GM23338 (cell line): Measurements from ENCODE around the gene TBCD. TPM values are rescaled to one million over a fixed set of nuclear protein-coding genes. Genes with fewer than 3 reads are reported as not detected.
A peak's percentile ranks its signal among the peaks of the same experiment; 100 is the strongest.

Source experiments
- ATAC-seq: fragments of 200-7000 bp; cut with Tn5 transposase; 3 replicates; pipeline ENCODE4 v1.9.1; 2020
- DNase-seq: peaks from one replicate; pipeline ENCODE4 v3.0.0-alpha.2; 2015; ENCODE audit warnings: low spot score
- H2AFZ ChIP-seq: fragments of 200-600 bp; sonication (generic); 2 replicates; pipeline ENCODE4 v1.8.0; 2016; ENCODE audit warnings: antibody characterized with exemption, mild to moderate bottlenecking, moderate library complexity
- H3F3A ChIP-seq: fragments of 200-600 bp; sonication (generic); replicated peaks from 2 replicates; pipeline ENCODE4 v1.8.0; 2017; ENCODE audit warnings: antibody characterized with exemption, mixed run types, low read depth
- H3K27ac ChIP-seq: fragments of 200-600 bp; sonication (generic); 2 replicates; pipeline ENCODE4 v1.6.1; 2016; ENCODE audit warnings: low read depth
- H3K27me3 ChIP-seq: fragments of 200-600 bp; sonication (generic); 2 replicates; pipeline ENCODE4 v1.8.0; 2016; ENCODE audit warnings: mild to moderate bottlenecking, mixed run types, moderate library complexity; ENCODE audit not compliant: insufficient read depth
- H3K36me3 ChIP-seq: fragments of 200-600 bp; sonication (generic); 2 replicates; pipeline ENCODE4 v1.8.0; 2016; ENCODE audit warnings: mild to moderate bottlenecking; ENCODE audit not compliant: insufficient read depth
- H3K4me1 ChIP-seq: fragments of 200-600 bp; sonication (generic); 2 replicates; pipeline ENCODE4 v1.8.0; 2016; ENCODE audit warnings: mild to moderate bottlenecking, moderate library complexity; ENCODE audit not compliant: insufficient read depth
- H3K4me2 ChIP-seq: fragments of 200-600 bp; sonication (generic); 2 replicates; pipeline ENCODE4 v1.7.1; 2017; ENCODE audit warnings: mixed run types
- H3K4me3 ChIP-seq: fragments of 200-600 bp; sonication (generic); 2 replicates; pipeline ENCODE4 v1.6.1; 2016; ENCODE audit warnings: mixed run types
- H3K79me2 ChIP-seq: fragments of 200-600 bp; sonication (generic); replicated peaks from 2 replicates; pipeline ENCODE4 v1.8.0; 2017; ENCODE audit warnings: mild to moderate bottlenecking; ENCODE audit not compliant: insufficient read depth
- H3K9me2 ChIP-seq: fragments of 200-600 bp; sonication (generic); 2 replicates; pipeline ENCODE4 v1.8.0; 2017; ENCODE audit not compliant: insufficient read depth
- H4K20me1 ChIP-seq: fragments of 200-600 bp; sonication (generic); replicated peaks from 2 replicates; pipeline ENCODE4 v1.8.0; 2017; ENCODE audit warnings: mild to moderate bottlenecking; ENCODE audit not compliant: insufficient read depth
- H3K27ac Mint-ChIP-seq: 2 replicates; pipeline ENCODE4 v1.8.0; 2020; ENCODE audit warnings: inconsistent platforms, mild to moderate bottlenecking, moderate library complexity, mixed read lengths
- H3K27me3 Mint-ChIP-seq: 3 replicates; pipeline ENCODE4 v1.8.0; 2022; ENCODE audit warnings: low read depth, mild to moderate bottlenecking, moderate library complexity, mixed read lengths, inconsistent platforms; ENCODE audit not compliant: insufficient read depth, poor library complexity
- H3K36me3 Mint-ChIP-seq: 3 replicates; pipeline ENCODE4 v1.8.0; 2021; ENCODE audit warnings: low read depth, mild to moderate bottlenecking, inconsistent platforms, moderate library complexity, mixed read lengths
- H3K4me1 Mint-ChIP-seq: 3 replicates; pipeline ENCODE4 v1.8.0; 2020; ENCODE audit warnings: mild to moderate bottlenecking, inconsistent platforms, mixed read lengths
- H3K4me3 Mint-ChIP-seq: 3 replicates; pipeline ENCODE4 v1.8.0; 2021; ENCODE audit warnings: moderate library complexity, mild to moderate bottlenecking, inconsistent platforms, mixed read lengths
- H3K9me3 Mint-ChIP-seq: 3 replicates; pipeline ENCODE4 v1.8.0; 2020; ENCODE audit warnings: moderate library complexity, mild to moderate bottlenecking, inconsistent platforms, mixed read lengths
- CREB1 ChIP-seq: fragments of 250-450 bp; sonication (Bioruptor Pico); IDR thresholded peaks from 2 replicates; pipeline ENCODE4 v1.5.0; 2020; ENCODE audit warnings: low read depth, mild to moderate bottlenecking, moderate library complexity
- NANOG ChIP-seq: IDR thresholded peaks from 2 replicates; pipeline ENCODE4 v1.6.1; 2016; ENCODE audit warnings: antibody characterized with exemption, borderline replicate concordance
- STAT1 ChIP-seq: IDR thresholded peaks from one replicate; pipeline ENCODE4 v1.6.1; 2016; ENCODE audit warnings: antibody characterized with exemption; ENCODE audit not compliant: unreplicated experiment
- ZNF114 ChIP-seq: fragments of 250-450 bp; sonication (Bioruptor Pico); IDR thresholded peaks from 2 replicates; pipeline ENCODE4 v1.5.0; 2020; ENCODE audit warnings: mild to moderate bottlenecking, moderate library complexity
- ZNF331 ChIP-seq: fragments of 250-450 bp; sonication (Bioruptor Pico); IDR thresholded peaks from 2 replicates; pipeline ENCODE4 v1.5.0; 2020; ENCODE audit warnings: low read depth, mild to moderate bottlenecking, moderate library complexity
- polyA plus RNA-seq: library from polyadenylated mRNA; unstranded; fragments of >200 nt; fragmentation: Nextera tagmentation; extraction: Ambion mirVana; gene quantifications from 2 replicates; pipeline ENCODE4 v1.2.1, GENCODE V29; 2016
- total RNA-seq: library from RNA; depleted of rRNA; stranded (reverse); fragments of >200 nt; shearing (Covaris generic); gene quantifications from 2 replicates; pipeline ENCODE4 v1.2.3, GENCODE V29; 2014
- TF ChIP-seq, protein P1 (sequence below), 2 experiments: fragments of 200-600 bp in 1 of 2; sonication (generic) in 1 of 2; conservative IDR thresholded peaks; 2 replicates each; pipeline versions ENCODE4 v1.5.1 to v1.6.1; 2016 to 2017; ENCODE audit warnings: antibody characterized with exemption in 2 of 2, low read depth in 2 of 2, mild to moderate bottlenecking in 2 of 2, moderate library complexity in 1 of 2
- TF ChIP-seq, protein P2 (sequence below): IDR thresholded peaks from 2 replicates; pipeline ENCODE4 v1.6.1; 2016; ENCODE audit warnings: antibody characterized with exemption
- TF ChIP-seq, protein P3 (sequence below): IDR thresholded peaks from one replicate; pipeline ENCODE4 v1.6.1; 2018; ENCODE audit warnings: antibody characterized with exemption; ENCODE audit not compliant: unreplicated experiment

Gene TBCD
- total and polyA plus RNA-seq, 2 experiments from 2014 or later: 75.0 to 116 TPM

DNA sequence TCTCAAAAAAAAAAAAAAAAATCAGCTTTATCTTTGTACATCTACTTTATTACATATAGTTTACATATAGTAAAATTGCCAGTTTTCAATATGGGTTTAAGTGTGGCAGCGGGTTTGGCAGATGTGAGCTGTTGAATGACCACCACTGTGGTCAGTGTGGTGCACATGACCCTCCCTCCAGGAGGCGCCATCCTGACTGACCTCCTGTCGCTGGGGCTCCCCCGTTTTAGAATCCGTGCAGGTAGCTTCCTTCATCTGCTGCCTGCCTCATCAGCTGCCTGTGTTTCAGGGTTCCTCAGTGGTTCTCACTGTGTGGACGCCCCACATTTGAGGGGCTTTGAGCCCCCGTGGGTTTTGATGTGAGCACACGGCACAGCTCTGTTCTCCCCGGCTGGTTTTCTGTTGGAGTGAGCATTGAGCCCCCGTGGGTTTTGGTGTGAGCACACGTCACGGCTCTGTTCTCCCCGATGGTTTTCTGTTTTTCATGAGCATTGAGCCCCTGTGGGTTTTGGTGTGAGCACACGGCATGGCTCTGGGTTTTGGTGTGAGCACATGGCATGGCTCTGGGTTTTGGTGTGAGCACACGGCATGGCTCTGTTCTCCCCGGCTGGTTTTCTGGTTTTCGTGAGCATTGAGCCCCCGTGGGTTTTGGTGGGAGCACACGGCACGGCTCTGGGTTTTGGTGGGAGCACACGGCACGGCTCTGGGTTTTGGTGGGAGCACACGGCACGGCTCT is 145.8 kb downstream of the TBCD start:
- Histone ChIP-seq H3K4me3 (no peak overlapping the region), H3K27ac (no peak overlapping the region), H3K9me2 (no peaks in the 10 kb centered on the region), H3K4me1 (no peaks in the 10 kb centered on the region), H3F3A (no peaks in the 10 kb centered on the region), H4K20me1 (no peaks in the 10 kb centered on the region; the same call in 1 of the 2 replicates), H3K79me2 (peaks cover 33% of the 10 kb centered on the region), H3K27me3 (no peaks in the 10 kb centered on the region), H2AFZ (no peak overlapping the region), H3K36me3 (0 out of 2 replicates have a peak, but pooled peaks cover 3% of the 10 kb centered on the region), H3K4me2 (no peak overlapping the region)
- TF ChIP-seq, protein P1, sequence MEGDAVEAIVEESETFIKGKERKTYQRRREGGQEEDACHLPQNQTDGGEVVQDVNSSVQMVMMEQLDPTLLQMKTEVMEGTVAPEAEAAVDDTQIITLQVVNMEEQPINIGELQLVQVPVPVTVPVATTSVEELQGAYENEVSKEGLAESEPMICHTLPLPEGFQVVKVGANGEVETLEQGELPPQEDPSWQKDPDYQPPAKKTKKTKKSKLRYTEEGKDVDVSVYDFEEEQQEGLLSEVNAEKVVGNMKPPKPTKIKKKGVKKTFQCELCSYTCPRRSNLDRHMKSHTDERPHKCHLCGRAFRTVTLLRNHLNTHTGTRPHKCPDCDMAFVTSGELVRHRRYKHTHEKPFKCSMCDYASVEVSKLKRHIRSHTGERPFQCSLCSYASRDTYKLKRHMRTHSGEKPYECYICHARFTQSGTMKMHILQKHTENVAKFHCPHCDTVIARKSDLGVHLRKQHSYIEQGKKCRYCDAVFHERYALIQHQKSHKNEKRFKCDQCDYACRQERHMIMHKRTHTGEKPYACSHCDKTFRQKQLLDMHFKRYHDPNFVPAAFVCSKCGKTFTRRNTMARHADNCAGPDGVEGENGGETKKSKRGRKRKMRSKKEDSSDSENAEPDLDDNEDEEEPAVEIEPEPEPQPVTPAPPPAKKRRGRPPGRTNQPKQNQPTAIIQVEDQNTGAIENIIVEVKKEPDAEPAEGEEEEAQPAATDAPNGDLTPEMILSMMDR (conservative IDR thresholded peaks at IDR 0.05; ENCODE audit: low read depth in 2 of 2): peak; percentile 26 to 46
- TF ChIP-seq NANOG: no peak
- DNase-seq (no peak), ATAC-seq (no peak)
- Mint-ChIP-seq H3K27ac (peak overlapping the region; percentile 81; the same call in 1 of the 2 replicates), H3K27me3 (peaks cover 19% of the 10 kb centered on the region), H3K9me3 (no peaks in the 10 kb centered on the region; the same call in 2 of the 3 replicates), H3K36me3 (peaks cover 59% of the 10 kb centered on the region), H3K4me1 (0 out of 3 replicates have a peak, but pooled peaks cover 2% of the 10 kb centered on the region), H3K4me3 (no peak overlapping the region)

DNA sequence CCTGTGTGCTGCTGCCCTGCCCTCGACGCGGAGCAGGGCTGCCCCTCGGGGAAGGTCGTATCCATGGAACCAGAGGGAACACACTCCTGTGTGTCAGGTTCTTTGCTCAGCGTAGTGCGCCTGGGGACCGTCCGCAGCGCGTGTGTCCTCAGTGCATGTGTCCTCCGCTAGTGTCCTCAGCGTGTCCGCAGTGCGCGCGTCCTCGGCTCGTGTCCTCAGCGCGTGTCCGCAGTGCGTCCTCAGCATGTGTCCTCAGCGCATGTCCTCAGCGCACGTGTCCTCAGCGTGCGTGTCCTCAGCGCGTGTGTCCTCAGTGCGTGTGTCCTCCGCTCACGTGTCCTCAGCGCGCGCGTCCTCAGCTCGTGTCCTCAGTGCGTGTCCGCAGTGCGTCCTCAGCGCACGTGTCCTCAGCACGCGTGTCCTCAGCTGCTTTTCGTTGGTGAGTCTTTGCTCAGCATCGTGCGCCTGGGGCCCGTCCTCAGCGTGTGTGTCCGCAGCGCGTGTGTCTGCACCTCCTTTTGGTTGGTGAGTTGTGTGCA is 147.2 kb downstream of the TBCD start:
- no peak for ATAC-seq
- H3F3A ChIP-seq: no peaks in the 10 kb centered on the region
- no peaks in the 10 kb centered on the region for H3K27me3 ChIP-seq
- no peaks in the 10 kb centered on the region; the same call in 1 of the 2 replicates for H4K20me1 ChIP-seq
- H3K36me3 ChIP-seq: 0 out of 2 replicates have a peak, but pooled peaks cover 3% of the 10 kb centered on the region
- no peak overlapping the region for H3K4me3 ChIP-seq
- H3K9me2 ChIP-seq: no peaks in the 10 kb centered on the region
- H3K27ac ChIP-seq: no peak overlapping the region
- no peak overlapping the region for H2AFZ ChIP-seq
- no peak overlapping the region for H3K4me2 ChIP-seq
- Mint-ChIP-seq H3K27ac (peak overlapping the region; percentile 27; the same call in 1 of the 2 replicates), H3K9me3 (no peaks in the 10 kb centered on the region; the same call in 1 of the 3 replicates), H3K36me3 (peaks cover 61% of the 10 kb centered on the region), H3K4me1 (peaks cover 2% of the 10 kb centered on the region; the same call in 1 of the 3 replicates), H3K27me3 (peaks cover 23% of the 10 kb centered on the region), H3K4me3 (no peak overlapping the region; the same call in 2 of the 3 replicates)
- no peaks in the 10 kb centered on the region for H3K4me1 ChIP-seq
- DNase-seq: no peak
- peaks cover 29% of the 10 kb centered on the region for H3K79me2 ChIP-seq
- TF ChIP-seq CREB1 (CRISPR knock-in tag) (no peak), NANOG (no peak), ZNF331 (CRISPR knock-in tag) (no peak), STAT1 (no peak), ZNF114 (CRISPR knock-in tag) (no peak)
- TF ChIP-seq, protein P2, sequence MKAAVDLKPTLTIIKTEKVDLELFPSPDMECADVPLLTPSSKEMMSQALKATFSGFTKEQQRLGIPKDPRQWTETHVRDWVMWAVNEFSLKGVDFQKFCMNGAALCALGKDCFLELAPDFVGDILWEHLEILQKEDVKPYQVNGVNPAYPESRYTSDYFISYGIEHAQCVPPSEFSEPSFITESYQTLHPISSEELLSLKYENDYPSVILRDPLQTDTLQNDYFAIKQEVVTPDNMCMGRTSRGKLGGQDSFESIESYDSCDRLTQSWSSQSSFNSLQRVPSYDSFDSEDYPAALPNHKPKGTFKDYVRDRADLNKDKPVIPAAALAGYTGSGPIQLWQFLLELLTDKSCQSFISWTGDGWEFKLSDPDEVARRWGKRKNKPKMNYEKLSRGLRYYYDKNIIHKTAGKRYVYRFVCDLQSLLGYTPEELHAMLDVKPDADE: no peak
- TF ChIP-seq, protein P1 (conservative IDR thresholded peaks at IDR 0.05; ENCODE audit: low read depth in 2 of 2): no peak
- TF ChIP-seq, protein P3, sequence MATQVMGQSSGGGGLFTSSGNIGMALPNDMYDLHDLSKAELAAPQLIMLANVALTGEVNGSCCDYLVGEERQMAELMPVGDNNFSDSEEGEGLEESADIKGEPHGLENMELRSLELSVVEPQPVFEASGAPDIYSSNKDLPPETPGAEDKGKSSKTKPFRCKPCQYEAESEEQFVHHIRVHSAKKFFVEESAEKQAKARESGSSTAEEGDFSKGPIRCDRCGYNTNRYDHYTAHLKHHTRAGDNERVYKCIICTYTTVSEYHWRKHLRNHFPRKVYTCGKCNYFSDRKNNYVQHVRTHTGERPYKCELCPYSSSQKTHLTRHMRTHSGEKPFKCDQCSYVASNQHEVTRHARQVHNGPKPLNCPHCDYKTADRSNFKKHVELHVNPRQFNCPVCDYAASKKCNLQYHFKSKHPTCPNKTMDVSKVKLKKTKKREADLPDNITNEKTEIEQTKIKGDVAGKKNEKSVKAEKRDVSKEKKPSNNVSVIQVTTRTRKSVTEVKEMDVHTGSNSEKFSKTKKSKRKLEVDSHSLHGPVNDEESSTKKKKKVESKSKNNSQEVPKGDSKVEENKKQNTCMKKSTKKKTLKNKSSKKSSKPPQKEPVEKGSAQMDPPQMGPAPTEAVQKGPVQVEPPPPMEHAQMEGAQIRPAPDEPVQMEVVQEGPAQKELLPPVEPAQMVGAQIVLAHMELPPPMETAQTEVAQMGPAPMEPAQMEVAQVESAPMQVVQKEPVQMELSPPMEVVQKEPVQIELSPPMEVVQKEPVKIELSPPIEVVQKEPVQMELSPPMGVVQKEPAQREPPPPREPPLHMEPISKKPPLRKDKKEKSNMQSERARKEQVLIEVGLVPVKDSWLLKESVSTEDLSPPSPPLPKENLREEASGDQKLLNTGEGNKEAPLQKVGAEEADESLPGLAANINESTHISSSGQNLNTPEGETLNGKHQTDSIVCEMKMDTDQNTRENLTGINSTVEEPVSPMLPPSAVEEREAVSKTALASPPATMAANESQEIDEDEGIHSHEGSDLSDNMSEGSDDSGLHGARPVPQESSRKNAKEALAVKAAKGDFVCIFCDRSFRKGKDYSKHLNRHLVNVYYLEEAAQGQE: no peak
